ENCODE data around the gene PLXNB2.

GRCh38 chr22:50262460-50262911, 45.0 kb downstream of the PLXNB2 start:
- TF ChIP-seq POLR2AphosphoS5 (IDR thresholded peaks at IDR 0.05) (no peak), CTCF (IDR thresholded peaks at IDR 0.05; ENCODE audit: poor library complexity, severe bottlenecking) (no peak), RAD21 (conservative IDR thresholded peaks at IDR 0.05) (no peak), REST (IDR thresholded peaks at IDR 0.05; ENCODE audit: borderline replicate concordance) (no peak)

All from neural cell (in vitro differentiated cells).